Measurements from ENCODE around the gene MKS1.

The MKS1 gene

DNA sequence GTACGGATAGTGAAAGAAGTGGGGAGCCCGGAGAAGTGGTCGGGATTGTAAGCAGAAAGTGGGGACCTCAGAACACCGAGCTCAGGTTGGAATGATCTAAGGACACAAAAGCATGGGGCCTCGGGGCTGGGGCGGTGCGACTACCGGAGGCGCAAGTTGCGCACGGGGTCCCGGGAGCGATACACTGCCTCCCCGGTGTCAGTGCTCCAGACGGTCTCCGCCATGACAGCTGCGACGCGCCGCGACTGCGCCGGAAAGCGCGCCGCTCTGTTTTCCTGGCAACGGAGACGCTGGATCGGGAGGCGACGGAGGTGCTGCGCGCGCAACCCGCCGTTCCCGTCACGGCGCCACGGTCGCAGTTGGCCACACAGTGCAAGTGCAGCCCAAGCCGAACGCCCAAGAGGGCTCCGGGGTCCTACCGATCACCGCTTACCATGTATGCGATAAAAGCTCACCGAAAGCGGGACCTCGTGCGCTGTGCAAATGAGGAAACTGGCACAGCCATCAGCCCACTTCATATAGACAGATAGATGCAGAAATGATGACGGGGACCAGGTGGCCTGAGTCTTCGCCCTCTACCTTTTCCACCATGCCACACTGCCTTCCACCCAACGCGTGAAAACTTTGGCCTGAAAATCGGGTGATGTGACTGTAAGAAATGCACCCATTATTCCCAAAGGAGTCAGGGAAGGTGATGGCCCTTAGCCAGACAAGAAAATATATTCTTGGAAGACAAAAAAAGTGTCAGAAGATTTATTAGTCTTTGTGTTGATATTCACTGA is at the start of gene MKS1:
TSS of gene MKS1 (minus strand) at position 249 of the 782 bp plus-strand sequence. CDS start at position 224, 25 bp downstream.
- DNase-seq = peak; percentile 83

- DNase-seq = no peak
These were observed 49.3 kb upstream of the MKS1 start for GRCh38 chr17:58268326-58268725.

DNA sequence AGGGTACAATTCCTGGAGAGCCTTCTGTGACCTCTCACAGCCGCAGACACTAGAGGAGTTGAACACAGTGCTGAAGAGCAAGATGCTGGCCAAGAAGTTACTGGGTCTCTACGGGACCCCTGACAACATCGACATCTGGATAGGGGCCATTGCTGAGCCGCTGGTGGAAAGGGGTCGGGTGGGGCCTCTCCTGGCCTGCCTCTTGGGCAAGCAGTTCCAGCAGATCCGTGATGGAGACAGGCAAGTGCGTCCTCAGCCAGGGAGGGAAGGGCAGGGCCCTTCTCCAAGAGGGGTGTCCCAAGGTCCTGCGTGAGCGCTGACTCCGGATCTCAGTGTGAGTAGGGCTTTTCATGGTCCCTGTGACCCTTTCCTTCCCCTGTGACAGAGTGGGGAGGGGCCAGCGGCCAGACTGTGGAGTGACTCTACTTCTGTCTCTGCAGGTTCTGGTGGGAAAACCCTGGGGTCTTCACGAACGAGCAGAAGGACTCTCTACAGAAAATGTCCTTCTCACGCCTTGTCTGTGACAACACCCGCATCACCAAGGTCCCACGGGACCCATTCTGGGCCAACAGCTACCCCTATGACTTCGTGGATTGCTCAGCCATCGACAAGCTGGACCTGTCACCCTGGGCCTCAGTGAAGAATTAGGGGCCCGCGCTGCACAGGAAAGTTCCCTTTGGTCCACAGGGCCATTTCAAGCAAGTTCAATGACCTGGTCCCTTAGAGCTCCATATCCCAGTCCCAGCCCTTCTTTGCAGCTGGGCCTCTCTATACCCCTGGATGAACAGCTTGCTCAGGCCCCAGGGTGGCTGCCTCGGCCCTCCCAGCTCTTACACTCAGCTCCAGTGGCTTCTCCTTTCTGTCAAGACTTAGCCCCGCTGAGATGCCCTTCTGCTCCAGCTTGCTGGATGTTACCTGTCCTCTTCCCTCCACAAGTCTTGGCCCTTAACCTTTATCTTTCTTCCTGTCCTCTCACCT is 48.6 kb upstream of the MKS1 start:
- no peak for DNase-seq

DNA sequence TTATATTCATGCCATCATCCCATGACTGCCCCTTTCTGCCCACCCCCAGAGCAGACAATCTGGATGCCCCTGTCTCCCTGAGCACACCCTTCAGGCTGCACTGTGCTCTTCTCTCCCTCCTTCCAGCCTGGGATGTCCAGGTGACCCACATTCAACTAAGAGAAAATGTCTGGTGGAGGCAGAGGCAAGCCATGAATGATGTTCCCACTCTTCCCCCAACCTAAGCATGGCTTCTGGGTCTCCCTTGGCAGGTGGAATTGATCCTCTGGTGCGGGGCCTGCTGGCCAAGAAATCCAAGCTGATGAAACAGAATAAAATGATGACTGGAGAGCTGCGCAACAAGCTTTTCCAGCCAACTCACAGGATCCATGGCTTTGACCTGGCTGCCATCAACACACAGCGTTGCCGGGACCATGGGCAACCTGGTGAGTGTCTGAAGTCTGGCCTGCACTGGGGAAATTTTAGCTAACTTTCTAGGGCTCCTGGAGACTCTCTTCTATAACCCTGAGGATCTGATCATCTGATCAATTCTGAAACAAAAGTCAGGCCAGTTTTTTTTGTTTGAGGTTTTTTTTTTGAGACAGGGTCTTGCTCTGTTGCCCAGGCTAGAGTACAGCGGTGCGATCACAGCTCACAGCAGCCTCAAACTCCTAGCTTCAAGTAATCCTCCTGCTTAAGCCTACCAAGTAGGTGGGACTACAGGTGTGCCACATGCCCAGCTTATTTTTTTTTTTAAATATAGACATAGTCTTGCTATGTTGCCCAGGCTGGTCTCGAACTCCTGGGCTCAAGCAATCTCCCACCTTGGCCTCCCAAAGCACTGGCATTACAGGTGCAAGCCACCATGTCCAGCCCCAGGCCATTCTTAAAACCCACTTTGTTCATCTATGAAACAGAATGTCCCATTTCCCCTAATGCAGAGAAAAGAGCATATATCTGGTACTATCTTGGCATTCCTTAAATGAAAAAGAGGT is 47.1 kb upstream of the MKS1 start:
- DNase-seq = no peak

GRCh38 chr17:58265271-58265670 is 46.2 kb upstream of the MKS1 start:
- no peak for DNase-seq

- no peak for DNase-seq
These were observed 45.5 kb upstream of the MKS1 start for GRCh38 chr17:58264407-58265103.

- no peak for DNase-seq
These were observed 44.7 kb upstream of the MKS1 start for GRCh38 chr17:58263773-58264172.

GRCh38 chr17:58262149-58262548 is 43.1 kb upstream of the MKS1 start:
- no peak for DNase-seq

- no peak for DNase-seq
These were observed 35.7 kb upstream of the MKS1 start for GRCh38 chr17:58254803-58255202.

GRCh38 chr17:58253082-58253481 is 34.0 kb upstream of the MKS1 start:
- no peak for DNase-seq

DNA sequence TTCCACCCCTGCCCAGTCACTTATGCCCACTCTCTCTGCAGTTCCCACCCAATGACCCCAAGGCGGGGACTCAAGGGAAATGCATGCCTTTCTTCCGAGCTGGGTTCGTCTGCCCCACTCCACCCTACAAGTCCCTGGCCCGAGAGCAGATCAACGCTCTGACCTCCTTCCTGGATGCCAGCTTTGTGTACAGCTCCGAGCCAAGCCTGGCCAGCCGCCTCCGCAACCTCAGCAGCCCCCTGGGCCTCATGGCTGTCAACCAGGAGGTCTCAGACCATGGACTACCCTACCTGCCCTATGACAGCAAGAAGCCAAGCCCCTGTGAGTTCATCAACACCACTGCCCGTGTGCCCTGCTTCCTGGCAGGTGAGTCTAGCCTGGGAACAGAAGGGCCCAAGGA is 33.1 kb upstream of the MKS1 start:
- DNase-seq = no peak

GRCh38 chr17:58250344-58251011 is 31.4 kb upstream of the MKS1 start:
- no peak for DNase-seq

GRCh38 chr17:58249270-58250133 is 30.4 kb upstream of the MKS1 start:
- peak; percentile 40 for DNase-seq

GRCh38 chr17:58248955-58249269 is 29.9 kb upstream of the MKS1 start:
- DNase-seq = no peak

DNA sequence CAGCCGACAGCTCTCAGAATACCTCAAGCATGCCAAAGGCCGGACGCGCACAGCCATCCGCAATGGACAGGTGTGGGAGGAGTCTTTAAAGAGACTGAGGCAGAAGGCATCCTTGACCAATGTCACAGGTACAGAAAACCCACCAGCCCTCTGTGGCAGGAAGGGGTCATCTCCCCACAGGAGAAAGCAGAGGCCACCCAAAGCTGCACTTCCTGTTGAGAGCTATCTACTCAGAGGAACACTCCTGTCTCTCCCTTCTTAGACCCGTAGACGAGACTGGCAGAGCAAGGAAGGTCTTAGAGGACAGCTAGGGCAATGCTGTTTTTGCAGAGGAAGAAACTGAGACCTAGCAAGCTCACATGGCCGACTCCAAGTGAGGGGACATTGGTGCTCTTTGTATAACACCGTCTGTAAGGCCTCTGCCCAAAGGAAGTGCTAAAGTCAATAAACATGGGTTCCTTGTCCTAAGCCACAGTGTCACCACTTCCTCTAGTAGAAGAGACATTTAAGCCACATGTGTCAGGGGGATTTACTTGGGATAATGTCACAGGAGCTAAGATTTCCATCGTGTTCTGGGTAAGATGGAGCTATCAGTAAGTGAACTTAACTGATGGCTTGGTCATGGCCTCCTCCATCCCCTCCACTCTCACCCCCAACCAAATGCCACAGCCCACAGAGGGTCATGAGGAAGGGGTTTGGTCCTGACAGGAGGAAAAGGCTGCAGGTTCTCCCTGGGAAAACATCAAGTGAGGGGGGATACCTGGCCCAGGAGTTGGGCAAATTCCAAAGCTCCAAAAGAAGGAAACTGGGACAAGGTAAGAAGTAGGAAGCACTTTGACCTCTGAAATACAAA is 28.7 kb upstream of the MKS1 start:
- DNase-seq = peak; percentile 30

DNA sequence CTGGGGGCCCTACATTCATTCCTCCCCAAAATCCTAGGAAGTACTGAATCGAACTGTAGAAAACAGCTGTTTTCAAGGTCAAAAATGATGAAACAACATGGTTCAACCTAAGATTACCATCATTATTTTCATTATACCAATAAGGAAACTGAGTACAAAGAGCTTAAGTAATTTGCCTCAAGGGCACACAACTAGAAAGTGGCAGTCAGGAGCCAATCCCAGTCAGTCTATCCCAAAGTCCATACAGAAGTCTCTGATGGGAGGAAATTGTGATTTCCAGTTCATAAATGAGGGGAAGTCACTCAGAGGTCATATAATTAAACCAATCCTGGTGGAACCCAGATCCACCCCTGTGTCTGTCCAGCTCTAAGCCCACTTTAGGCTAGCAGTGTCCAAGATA is 27.7 kb upstream of the MKS1 start:
- no peak for DNase-seq

- no peak for DNase-seq
These were observed 27.2 kb upstream of the MKS1 start for GRCh38 chr17:58246104-58246740.

- DNase-seq = no peak
These were observed 26.5 kb upstream of the MKS1 start for GRCh38 chr17:58245428-58246103.
